Activated CD8-positive, alpha-beta T cell treated with anti-CD3 and anti-CD28 coated beads for 36 hours (primary cell): ENCODE results near the gene IL4R. TPM values are rescaled to one million over a fixed set of nuclear protein-coding genes. Genes with fewer than 3 reads are reported as not detected.

Source experiments
- ATAC-seq: fragments of 200-7000 bp; cut with Tn5 transposase; one replicate; pipeline ENCODE4 v1.10.0; 2021; ENCODE audit warnings: mild to moderate bottlenecking, moderate library complexity
- CTCF ChIA-PET: fragments of 350-600 bp; sonication (Branson Sonifier 250); formaldehyde crosslinking; loops from one replicate; lab custom pipeline; 2021; ENCODE audit warnings: antibody characterized with exemption; lab: Charles Lee
- POLR2A ChIA-PET: fragments of 350-600 bp; sonication (Branson Sonifier 250); formaldehyde crosslinking; loops from one replicate; lab custom pipeline; 2021; ENCODE audit warnings: antibody characterized with exemption; lab: Charles Lee
- DNase-seq: peaks from one replicate; pipeline ENCODE4 v3.0.0-alpha.2; 2020
- H3K27ac Mint-ChIP-seq: one replicate; pipeline ENCODE4 v1.8.0; 2021; ENCODE audit warnings: mild to moderate bottlenecking, mixed read lengths
- H3K27me3 Mint-ChIP-seq: one replicate; pipeline ENCODE4 v1.8.0; 2021; ENCODE audit warnings: mixed read lengths
- H3K36me3 Mint-ChIP-seq: one replicate; pipeline ENCODE4 v1.8.0; 2021; ENCODE audit warnings: low read depth, mixed read lengths
- H3K4me1 Mint-ChIP-seq: one replicate; pipeline ENCODE4 v1.8.0; 2021; ENCODE audit warnings: low read depth, mixed read lengths
- H3K4me3 Mint-ChIP-seq: one replicate; pipeline ENCODE4 v1.8.0; 2021; ENCODE audit warnings: mild to moderate bottlenecking, moderate library complexity, mixed read lengths
- H3K9me3 Mint-ChIP-seq: one replicate; pipeline ENCODE4 v1.8.0; 2021; ENCODE audit warnings: mixed read lengths
- CTCF ChIP-seq: fragments of 200-600 bp; IDR thresholded peaks from one replicate; pipeline ENCODE4 v1.8.0; 2022; ENCODE audit warnings: antibody characterized with exemption, mild to moderate bottlenecking
- intact Hi-C: fragments of 100-400 bp; cut with micrococcal nuclease; formaldehyde crosslinking; loops from one replicate; pipeline ENCODE4 v1.10.0; 2022
- total RNA-seq, 2 experiments: library from RNA; stranded (reverse); gene quantifications; one replicate each; pipeline ENCODE4 v1.2.3, GENCODE V29; 2021

IL4R gene
- total RNA-seq, 2 experiments from 2014 or later = 236 to 245 TPM

- Mint-ChIP-seq H3K9me3 (no peaks in the 10 kb centered on the region), H3K4me1 (peaks cover 84% of the 10 kb centered on the region), H3K27ac (peak overlapping the region; percentile 93), H3K36me3 (peaks cover 94% of the 10 kb centered on the region), H3K27me3 (no peaks in the 10 kb centered on the region), H3K4me3 (no peak overlapping the region)
- POLR2A ChIA-PET = interaction anchor here (1.2 to 13.3 kb wide), 3 partner anchors 43 to 86 kb away, joined by 4 to 257 read pairs (median 23); no protein-coding TSS in a partner anchor
- intact Hi-C loops = no loop called here
- no peak for TF ChIP-seq CTCF
- ATAC-seq (no peak), DNase-seq (no peak)
- CTCF ChIA-PET = interaction anchor here (9.7 kb wide), 1 partner anchor 90 kb away, joined by 203 read pairs; no protein-coding TSS in a partner anchor
Measured at GRCh38 chr16:27323781-27324561, 10.2 kb downstream of the IL4R start.

GRCh38 chr16:27324851-27325301 lies 11.1 kb downstream of the IL4R start:
- Mint-ChIP-seq H3K4me3 (no peak overlapping the region), H3K4me1 (peaks cover 81% of the 10 kb centered on the region), H3K9me3 (no peaks in the 10 kb centered on the region), H3K27ac (peak overlapping the region; percentile 93), H3K27me3 (no peaks in the 10 kb centered on the region), H3K36me3 (peaks cover 93% of the 10 kb centered on the region)
- DNase-seq (no peak), ATAC-seq (no peak)
- TF ChIP-seq CTCF = no peak
- ChIA-PET POLR2A (interaction anchor here (1.0 to 13.3 kb wide), 3 partner anchors 13 to 87 kb away, joined by 3 to 257 read pairs (median 23); no protein-coding TSS in a partner anchor), CTCF (no interaction called here)
- intact Hi-C loops = no loop called here

- H3K27ac Mint-ChIP-seq = peak overlapping the region; percentile 93
- ChIA-PET POLR2A (interaction anchor here (0.7 to 13.3 kb wide), 3 partner anchors 9 to 88 kb away, joined by 3 to 257 read pairs (median 29); no protein-coding TSS in a partner anchor), CTCF (no interaction called here)
- H3K4me3 Mint-ChIP-seq = peak overlapping the region; percentile 49
- H3K27me3 Mint-ChIP-seq = no peaks in the 10 kb centered on the region
- H3K36me3 Mint-ChIP-seq = peaks cover 93% of the 10 kb centered on the region
- no peaks in the 10 kb centered on the region for H3K9me3 Mint-ChIP-seq
- no peak for ATAC-seq
- intact Hi-C loops = no loop called here
- TF ChIP-seq CTCF = no peak
- peaks cover 81% of the 10 kb centered on the region for H3K4me1 Mint-ChIP-seq
- no peak for DNase-seq
Measured at GRCh38 chr16:27325736-27326135, 12.0 kb downstream of the IL4R start.

- H3K27ac Mint-ChIP-seq = peak overlapping the region; percentile 93
- no peaks in the 10 kb centered on the region for H3K9me3 Mint-ChIP-seq
- POLR2A ChIA-PET = interaction anchor here (0.6 to 13.3 kb wide), 4 partner anchors 9 to 924 kb away, joined by 3 to 257 read pairs (median 16); no protein-coding TSS in a partner anchor
- CTCF ChIA-PET = interaction anchor here (0.8 kb wide), 1 partner anchor 92 kb away, joined by 4 read pairs; no protein-coding TSS in a partner anchor
- H3K4me3 Mint-ChIP-seq = peak overlapping the region; percentile 49
- TF ChIP-seq CTCF = no peak
- DNase-seq = no peak
- H3K4me1 Mint-ChIP-seq = peaks cover 77% of the 10 kb centered on the region
- ATAC-seq = peak; percentile 5
- H3K36me3 Mint-ChIP-seq = peaks cover 93% of the 10 kb centered on the region
- intact Hi-C loops = no loop called here
- H3K27me3 Mint-ChIP-seq = no peaks in the 10 kb centered on the region
Measured at GRCh38 chr16:27326251-27326650, 12.5 kb downstream of the IL4R start.
